Hepatocyte (in vitro differentiated cells): Measurements from ENCODE around the gene SCGB1D1. TPM values are rescaled to one million over a fixed set of nuclear protein-coding genes. Genes with fewer than 3 reads are reported as not detected.

ENCODE experiments used
- DNase-seq: peaks from one replicate; pipeline ENCODE4 v3.0.0-alpha.2; 2016; ENCODE audit warnings: low spot score
- H2AFZ ChIP-seq: fragments of 200-600 bp; sonication (generic); 2 replicates; pipeline ENCODE4 v1.6.0; 2016; ENCODE audit warnings: antibody characterized with exemption, mild to moderate bottlenecking
- H3K27ac ChIP-seq: fragments of 200-600 bp; sonication (generic); 2 replicates; pipeline ENCODE4 v1.5.1; 2016; ENCODE audit warnings: mild to moderate bottlenecking
- H3K27me3 ChIP-seq: fragments of 200-600 bp; sonication (generic); 2 replicates; pipeline ENCODE4 v1.6.1; 2016
- H3K36me3 ChIP-seq: fragments of 200-600 bp; sonication (generic); replicated peaks from 2 replicates; pipeline ENCODE4 v1.5.1; 2016; ENCODE audit warnings: low read depth; ENCODE audit not compliant: insufficient read depth
- H3K4me1 ChIP-seq: fragments of 200-600 bp; sonication (generic); 2 replicates; pipeline ENCODE4 v1.5.1; 2016; ENCODE audit warnings: mild to moderate bottlenecking, moderate library complexity; ENCODE audit not compliant: insufficient read depth
- H3K4me2 ChIP-seq: fragments of 200-600 bp; sonication (generic); 2 replicates; pipeline ENCODE4 v1.6.0; 2016
- H3K4me3 ChIP-seq: fragments of 200-600 bp; sonication (generic); 2 replicates; pipeline ENCODE4 v1.5.1; 2016; ENCODE audit warnings: mild to moderate bottlenecking
- H3K79me2 ChIP-seq: fragments of 200-600 bp; sonication (generic); 2 replicates; pipeline ENCODE4 v1.6.0; 2017; ENCODE audit warnings: mild to moderate bottlenecking
- H3K9me2 ChIP-seq: fragments of 200-600 bp; sonication (generic); replicated peaks from 2 replicates; pipeline ENCODE4 v1.6.0; 2017; ENCODE audit warnings: mild to moderate bottlenecking; ENCODE audit not compliant: insufficient read depth
- H3K9me3 ChIP-seq: fragments of 200-600 bp; sonication (generic); 2 replicates; pipeline ENCODE4 v1.5.1; 2016; ENCODE audit warnings: low read depth, mild to moderate bottlenecking
- H4K20me1 ChIP-seq: fragments of 200-600 bp; sonication (generic); 2 replicates; pipeline ENCODE4 v1.6.0; 2016; ENCODE audit warnings: mild to moderate bottlenecking; ENCODE audit not compliant: insufficient read depth, poor library complexity, severe bottlenecking
- CTCF ChIP-seq: fragments of 200-600 bp; sonication (generic); IDR thresholded peaks from 2 replicates; pipeline ENCODE4 v1.5.1; 2016; ENCODE audit warnings: antibody characterized with exemption, mild to moderate bottlenecking; ENCODE audit not compliant: poor library complexity
- EZH2 ChIP-seq: fragments of 200-600 bp; sonication (generic); IDR thresholded peaks from 2 replicates; pipeline ENCODE4 v1.6.1; 2016; ENCODE audit warnings: antibody characterized with exemption, mild to moderate bottlenecking, borderline replicate concordance
- EZH2phosphoT487 ChIP-seq: fragments of 200-600 bp; sonication (generic); IDR thresholded peaks from one replicate; pipeline ENCODE4 v1.6.1; 2018; ENCODE audit warnings: antibody characterized with exemption, mild to moderate bottlenecking, low read depth, moderate library complexity; ENCODE audit not compliant: unreplicated experiment, severe bottlenecking
- WGBS: methylation state at CpG from one replicate; pipeline ENCODE4 v1.1.6; 2016; ENCODE audit warnings: low lambda C conversion rate; ENCODE audit errors: missing lambda C conversion rate; 5-methylcytosine and 5-hydroxymethylcytosine counted together
- polyA plus RNA-seq: library from polyadenylated mRNA; unstranded; fragments of >200 nt; fragmentation: Nextera tagmentation; extraction: Ambion mirVana; gene quantifications from 2 replicates; pipeline ENCODE4 v1.2.1, GENCODE V29; 2016
- total RNA-seq: library from RNA; depleted of rRNA; stranded (reverse); fragments of >200 nt; gene quantifications from 2 replicates; pipeline ENCODE4 v1.2.3, GENCODE V29; 2014

SCGB1D1 gene, protein sequence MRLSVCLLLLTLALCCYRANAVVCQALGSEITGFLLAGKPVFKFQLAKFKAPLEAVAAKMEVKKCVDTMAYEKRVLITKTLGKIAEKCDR
- not detected in 2 replicates for total RNA-seq
- not detected in 2 replicates for polyA plus RNA-seq

DNA sequence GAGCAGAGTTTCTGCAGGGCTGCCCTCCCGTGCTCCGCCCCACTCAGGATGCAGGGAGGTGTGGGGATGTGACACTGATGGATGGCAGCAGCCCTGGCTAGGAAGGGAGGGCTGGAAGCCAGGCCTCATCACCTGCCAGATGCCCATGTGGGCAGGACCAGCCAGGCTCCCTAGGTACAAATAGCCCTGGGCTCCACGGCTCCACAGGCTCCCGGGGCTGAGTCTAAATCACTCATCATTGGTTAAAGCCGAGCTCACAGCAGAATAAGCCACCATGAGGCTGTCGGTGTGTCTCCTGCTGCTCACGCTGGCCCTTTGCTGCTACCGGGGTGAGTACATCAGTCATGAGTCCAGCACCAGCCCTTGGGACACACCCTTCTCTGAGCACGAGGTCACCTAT is at the start of gene SCGB1D1:
SCGB1D1 (plus strand) TSS at position 206 of the 400 bp plus-strand sequence; CDS start at position 275, 69 bp downstream.
- Histone ChIP-seq H3K4me1 (no peaks in the 10 kb centered on the region), H3K27ac (no peak within 1 kb of the TSS), H3K27me3 (peaks cover 8% of the 10 kb centered on the region), H3K9me2 (no peaks in the 10 kb centered on the region), H3K36me3 (no peaks in the 10 kb centered on the region), H4K20me1 (no peaks in the 10 kb centered on the region), H3K79me2 (no peaks in the 10 kb centered on the region), H3K4me2 (no peak within 1 kb of the TSS), H3K9me3 (no peaks in the 10 kb centered on the region), H2AFZ (no peak within 1 kb of the TSS), H3K4me3 (no peak within 1 kb of the TSS)
- TF ChIP-seq EZH2phosphoT487 (no peak), CTCF (no peak), EZH2 (no peak)
- no peak for DNase-seq
- WGBS: 78% methylated on average over 9 of the region's 9 CpGs

DNA sequence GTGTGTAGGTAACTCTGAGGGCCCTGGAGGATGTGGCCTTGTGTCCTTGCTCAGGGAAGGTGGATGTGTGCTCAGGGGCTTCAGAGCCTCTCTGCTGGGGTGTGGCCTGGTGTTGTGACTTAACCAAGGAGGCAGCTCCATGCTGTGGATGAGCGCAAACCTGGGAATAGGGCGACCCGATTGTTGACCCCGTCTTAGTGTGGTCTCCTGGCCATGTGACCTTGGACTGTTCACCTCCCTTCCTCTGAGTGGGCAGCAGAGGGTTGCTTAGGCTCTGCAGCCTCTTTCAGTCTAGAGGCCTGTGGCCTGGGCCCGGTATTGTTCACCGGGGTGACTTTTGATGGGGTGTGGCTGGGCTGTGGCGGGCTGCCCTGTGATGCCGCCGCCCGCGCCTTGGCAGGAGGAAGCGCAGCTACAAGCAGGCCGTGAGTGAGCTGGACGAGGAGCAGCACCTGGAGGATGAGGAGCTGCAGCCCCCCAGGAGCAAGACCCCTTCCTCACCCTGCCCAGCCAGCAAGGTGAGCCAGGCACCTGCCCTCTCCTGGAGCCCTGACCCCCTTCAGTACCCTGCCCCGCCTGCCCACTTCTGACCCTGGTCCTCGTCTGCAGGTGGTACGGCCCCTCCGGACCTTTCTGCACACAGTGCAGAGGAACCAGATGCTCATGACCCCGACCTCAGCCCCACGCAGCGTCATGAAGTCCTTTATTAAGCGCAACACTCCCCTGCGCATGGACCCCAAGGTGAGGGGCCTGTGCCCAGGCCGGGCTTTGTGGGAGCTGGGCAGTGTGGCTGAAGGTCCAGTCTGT is 49.5 kb upstream of the SCGB1D1 start:
- WGBS: 97% methylated on average over 24 of the region's 24 CpGs
- no peak for DNase-seq
- H3K79me2 ChIP-seq: no peaks in the 10 kb centered on the region
- H3K27me3 ChIP-seq: no peaks in the 10 kb centered on the region
- no peak overlapping the region for H3K4me2 ChIP-seq
- no peaks in the 10 kb centered on the region for H3K4me1 ChIP-seq
- TF ChIP-seq CTCF (no peak), EZH2phosphoT487 (no peak), EZH2 (no peak)
- H4K20me1 ChIP-seq: no peaks in the 10 kb centered on the region
- H2AFZ ChIP-seq: no peak overlapping the region
- H3K9me3 ChIP-seq: no peaks in the 10 kb centered on the region
- H3K27ac ChIP-seq: no peak overlapping the region
- no peaks in the 10 kb centered on the region for H3K36me3 ChIP-seq
- H3K9me2 ChIP-seq: no peaks in the 10 kb centered on the region
- H3K4me3 ChIP-seq: no peak overlapping the region

DNA sequence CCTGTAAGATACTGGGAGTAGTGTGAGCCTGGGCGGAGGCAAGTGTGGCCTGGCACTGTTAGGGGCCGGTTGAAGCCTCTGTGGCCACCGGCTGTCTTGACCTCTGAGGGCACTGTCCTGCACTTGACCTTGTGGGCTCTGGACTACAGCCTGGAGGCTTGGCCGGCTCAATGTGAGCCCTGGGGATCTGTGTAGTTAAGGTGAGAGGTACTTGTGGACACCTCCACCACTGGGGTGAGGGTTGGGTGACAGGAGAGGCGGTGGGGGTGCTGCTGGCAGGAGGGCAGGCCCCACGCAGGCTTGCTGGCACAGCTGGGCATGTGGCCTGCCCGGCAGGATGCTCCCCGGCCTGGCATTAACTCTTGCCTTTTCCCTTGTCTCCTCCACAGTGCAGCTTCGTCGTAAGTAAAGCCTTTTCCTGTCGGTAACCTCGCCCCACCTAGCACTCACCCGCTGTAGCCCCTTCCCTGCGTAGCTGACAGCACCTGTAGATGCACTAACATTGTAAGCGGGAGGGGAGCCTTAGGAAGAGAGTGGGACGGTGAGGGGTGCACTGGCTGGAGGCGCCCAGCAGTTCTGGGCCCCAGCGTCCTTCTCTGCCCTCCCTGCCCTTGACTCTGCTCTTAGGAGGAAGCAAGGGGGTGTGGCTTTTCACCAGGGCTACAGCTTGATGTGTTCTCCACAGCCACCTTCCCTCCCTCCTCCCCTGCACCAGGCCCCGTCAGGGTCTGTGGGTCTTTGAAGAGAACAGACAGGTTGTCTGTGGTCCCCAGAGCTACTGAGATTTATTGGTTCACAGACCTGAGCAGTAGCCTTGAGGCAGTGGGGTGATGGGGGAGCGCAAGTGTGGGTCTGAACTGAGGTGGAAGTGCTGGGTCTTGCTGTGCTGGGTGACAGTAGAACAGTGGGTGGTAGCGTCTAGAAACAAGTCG is 48.6 kb upstream of the SCGB1D1 start:
- Histone ChIP-seq H3K4me1 (no peaks in the 10 kb centered on the region), H3K27me3 (no peaks in the 10 kb centered on the region), H3K79me2 (no peaks in the 10 kb centered on the region), H3K4me2 (no peak overlapping the region), H3K27ac (no peak overlapping the region), H4K20me1 (no peaks in the 10 kb centered on the region), H3K4me3 (no peak overlapping the region), H3K36me3 (no peaks in the 10 kb centered on the region), H2AFZ (no peak overlapping the region), H3K9me2 (no peaks in the 10 kb centered on the region), H3K9me3 (no peaks in the 10 kb centered on the region)
- TF ChIP-seq EZH2 (no peak), CTCF (no peak), EZH2phosphoT487 (no peak)
- DNase-seq: no peak
- WGBS: 89% methylated on average over 22 of the region's 22 CpGs
